HG02798 (cell line): ENCODE results near the gene ST3GAL3.

Experiments
- ATAC-seq: cut with Tn5 transposase; IDR thresholded peaks from one replicate; pipeline ENCODE4 v1.9.1; 2021; ENCODE audit warnings: mild to moderate bottlenecking; ENCODE audit not compliant: unreplicated experiment, poor library complexity

ST3GAL3 gene, protein sequence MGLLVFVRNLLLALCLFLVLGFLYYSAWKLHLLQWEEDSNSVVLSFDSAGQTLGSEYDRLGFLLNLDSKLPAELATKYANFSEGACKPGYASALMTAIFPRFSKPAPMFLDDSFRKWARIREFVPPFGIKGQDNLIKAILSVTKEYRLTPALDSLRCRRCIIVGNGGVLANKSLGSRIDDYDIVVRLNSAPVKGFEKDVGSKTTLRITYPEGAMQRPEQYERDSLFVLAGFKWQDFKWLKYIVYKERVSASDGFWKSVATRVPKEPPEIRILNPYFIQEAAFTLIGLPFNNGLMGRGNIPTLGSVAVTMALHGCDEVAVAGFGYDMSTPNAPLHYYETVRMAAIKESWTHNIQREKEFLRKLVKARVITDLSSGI

DNA sequence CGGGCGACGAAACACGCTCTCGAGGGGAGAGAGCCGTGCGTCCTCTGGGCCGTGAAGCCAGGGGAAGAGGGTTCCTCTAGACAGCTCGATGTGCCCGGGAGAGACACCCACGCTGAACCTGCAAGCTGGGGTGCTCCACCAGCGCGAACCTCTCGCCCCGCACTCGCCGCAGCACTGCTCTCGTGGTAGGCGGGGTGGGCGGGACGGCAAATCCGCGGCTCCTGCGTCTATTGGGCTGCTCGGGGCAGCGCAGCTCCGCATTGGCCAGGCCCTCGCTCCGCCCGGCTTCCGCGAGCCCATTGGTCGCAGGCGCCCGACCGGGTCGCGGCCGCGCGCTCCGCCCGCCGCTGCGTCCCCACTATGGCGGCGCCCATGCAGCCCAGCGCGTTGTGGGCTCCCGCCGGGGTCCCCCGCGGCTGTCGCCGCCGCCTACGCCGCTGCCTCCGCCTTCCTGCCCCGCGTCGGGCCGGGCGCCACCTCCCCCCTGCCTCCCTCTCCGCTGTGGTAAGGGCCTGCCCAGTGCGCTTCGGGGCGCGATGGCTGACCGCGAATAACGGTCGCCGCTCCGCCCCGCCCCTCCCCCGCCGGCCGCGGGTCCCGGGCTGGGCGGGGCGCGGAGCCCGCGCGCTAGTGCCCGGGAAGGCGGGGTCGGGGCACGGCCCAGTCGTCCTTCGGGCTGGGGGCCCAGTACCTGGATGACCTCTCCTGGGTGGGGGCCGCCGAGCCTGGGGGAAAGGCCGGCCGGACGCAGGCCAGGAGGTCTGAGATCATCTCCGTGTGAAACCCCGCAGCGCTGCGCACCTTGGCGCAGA is at the start of gene ST3GAL3:
ST3GAL3 (plus strand) TSS at position 347 of the 812 bp plus-strand sequence. CDS start 28,727 bp downstream, outside the sequence.
- ATAC-seq: peak; percentile 95

DNA sequence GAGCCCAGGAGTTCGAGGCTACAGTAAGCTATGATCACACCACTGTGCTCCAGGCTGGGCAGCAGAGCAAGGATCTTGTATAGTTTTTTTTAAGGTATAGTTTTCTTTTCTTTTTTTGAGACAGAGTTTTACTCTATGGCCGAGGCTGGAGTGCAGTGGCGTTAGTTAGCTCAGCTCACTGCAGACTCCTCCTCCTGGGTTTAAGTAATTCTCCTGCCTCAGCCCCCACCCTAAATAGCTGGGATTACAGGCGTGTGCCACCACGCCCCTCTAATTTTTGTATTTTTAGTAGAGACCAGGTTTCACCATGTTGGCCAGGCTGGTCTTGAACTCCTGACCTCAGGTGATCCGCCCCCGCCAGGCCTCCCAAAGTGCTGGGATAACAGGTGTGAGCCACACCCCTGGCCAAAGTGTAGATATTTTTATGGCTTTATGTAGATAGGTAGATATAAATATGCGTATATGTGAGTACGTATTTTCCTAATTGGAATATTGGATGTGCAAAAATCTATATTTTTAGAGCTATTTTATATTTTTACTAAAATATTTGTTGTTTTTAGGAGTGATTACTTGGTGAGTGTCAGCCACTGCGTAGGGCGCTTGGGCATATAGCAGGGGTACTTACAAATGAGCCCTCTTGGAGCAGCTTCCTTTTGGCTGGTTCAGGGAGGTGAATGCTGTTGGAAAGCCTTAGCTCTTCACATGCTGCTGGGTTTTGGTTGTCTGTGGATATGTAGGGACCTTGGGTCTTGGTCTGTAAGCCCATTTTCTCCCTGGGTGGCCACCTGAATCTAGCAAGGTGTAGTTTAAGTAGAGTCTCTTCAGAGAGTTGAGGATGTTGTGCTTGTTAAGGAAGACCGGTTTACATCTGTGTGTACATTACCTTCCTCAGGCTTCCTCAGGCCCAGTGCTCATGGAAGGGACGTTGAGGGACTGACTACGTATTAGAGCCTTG is 47.8 kb upstream of the ST3GAL3 start:
- ATAC-seq: no peak

DNA sequence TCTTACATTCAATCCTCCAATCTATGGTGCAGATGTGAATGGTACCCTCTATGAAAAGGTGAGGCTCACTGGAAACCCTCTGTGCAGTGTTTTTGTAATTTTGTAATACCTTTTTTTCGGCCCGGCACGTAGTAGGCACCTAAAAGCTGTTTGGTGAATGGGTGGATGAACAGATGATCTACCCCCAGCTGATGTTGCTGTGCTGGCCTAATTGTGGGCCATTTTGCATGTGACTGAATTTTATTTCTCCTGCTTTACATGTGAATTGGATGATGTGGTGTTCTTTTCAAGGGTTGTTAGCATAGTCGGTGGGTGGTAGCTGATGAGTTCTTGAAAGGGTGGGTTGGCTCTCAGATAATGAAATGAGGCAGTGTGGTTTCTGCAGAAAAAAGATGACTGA is 47.0 kb upstream of the ST3GAL3 start:
- no peak for ATAC-seq

DNA sequence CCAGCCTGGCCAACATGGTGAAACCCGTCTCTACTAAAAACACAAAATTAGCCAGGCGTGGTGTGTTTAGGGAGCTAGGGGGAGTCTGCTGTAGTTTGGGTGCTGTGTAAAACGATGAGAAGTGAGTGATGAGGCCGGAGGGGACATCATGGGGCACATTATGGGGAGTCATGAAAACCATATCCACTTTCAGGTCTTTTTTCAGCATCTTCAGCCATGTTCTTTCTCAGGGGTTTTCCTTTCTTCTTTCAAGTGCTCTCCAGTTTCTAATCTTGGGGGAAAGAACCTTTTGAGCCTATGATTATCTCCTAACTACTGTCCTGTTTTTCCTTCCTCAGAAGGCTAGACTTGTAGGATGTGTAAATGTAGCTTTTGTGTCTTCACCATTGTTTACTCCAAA is 43.0 kb upstream of the ST3GAL3 start:
- no peak for ATAC-seq

DNA sequence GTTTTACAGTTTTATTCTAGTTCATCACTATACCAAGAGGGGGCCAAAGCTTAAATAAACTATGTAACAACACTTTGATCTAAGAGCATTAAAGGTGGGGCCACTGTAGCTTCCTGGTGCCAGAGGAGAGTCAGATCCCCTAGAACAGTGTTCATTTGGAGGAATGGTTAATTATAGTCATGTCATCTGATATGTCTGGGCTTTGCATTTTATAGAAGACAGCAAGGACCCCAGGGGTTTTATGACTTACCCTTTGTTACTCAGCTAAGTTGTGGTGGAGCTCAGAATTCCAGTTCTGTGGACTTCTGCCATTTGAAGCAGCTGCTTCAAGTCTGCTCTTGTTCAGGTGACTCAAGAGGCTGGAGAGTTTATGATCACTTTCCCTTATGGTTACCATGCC is 40.7 kb upstream of the ST3GAL3 start:
- no peak for ATAC-seq

DNA sequence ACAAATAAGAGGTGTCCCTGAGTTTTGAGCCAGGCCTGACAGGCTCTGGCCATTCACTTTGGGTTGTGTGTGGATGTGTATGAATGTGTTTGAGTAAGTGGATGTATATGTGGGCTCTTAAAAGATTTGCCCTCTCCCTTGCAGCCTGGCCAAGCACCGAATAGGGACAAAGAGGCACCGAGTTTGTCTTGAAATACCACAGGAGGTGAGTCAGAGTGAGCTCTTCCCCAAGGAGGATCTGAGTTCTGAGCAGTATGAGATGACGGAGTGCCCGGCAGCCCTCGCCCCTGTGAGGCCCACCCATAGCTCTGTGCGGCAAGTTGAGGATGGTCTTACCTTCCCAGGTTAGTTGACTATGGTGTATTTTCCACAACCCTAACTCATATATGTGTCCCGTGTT is 38.4 kb upstream of the ST3GAL3 start:
- no peak for ATAC-seq

DNA sequence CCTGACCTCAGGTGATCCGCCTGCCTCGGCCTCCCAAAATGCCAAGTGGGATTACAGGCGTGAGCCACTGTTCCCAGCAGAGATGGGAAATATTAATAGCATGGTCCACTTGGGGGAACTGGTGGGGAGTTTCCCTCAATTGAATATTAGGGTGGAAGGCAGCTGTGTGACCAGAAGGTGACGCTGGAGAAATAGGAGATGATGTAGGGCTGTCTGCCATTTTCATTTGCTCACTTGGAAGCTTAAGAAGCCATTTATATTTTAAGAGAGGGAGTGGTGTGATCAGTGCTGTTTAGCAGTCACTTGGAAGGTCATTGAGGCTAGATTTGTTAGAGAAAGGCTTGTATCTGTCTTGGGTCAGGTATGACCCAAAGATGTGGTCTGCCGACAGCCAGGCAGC is 37.5 kb upstream of the ST3GAL3 start:
- ATAC-seq: no peak

DNA sequence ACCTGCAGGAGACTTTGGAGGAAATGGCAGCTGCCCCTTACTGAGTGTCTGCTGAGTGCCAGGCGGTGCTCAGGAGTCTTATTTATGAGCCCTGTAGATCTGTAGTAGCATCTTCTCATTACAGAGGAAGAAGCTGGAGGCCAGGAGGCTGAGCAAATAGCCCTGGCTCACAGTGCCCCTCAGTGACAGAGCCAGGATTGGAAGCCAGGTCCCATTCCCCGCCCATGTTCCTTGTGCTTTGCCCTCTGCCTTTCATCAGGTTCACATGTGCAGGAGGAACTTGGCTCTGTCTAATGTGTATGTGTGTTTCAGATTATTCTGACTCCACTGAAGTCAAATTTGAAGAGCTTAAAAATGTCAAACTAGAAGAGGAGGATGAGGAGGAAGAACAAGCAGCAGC is 36.1 kb upstream of the ST3GAL3 start:
- no peak for ATAC-seq

DNA sequence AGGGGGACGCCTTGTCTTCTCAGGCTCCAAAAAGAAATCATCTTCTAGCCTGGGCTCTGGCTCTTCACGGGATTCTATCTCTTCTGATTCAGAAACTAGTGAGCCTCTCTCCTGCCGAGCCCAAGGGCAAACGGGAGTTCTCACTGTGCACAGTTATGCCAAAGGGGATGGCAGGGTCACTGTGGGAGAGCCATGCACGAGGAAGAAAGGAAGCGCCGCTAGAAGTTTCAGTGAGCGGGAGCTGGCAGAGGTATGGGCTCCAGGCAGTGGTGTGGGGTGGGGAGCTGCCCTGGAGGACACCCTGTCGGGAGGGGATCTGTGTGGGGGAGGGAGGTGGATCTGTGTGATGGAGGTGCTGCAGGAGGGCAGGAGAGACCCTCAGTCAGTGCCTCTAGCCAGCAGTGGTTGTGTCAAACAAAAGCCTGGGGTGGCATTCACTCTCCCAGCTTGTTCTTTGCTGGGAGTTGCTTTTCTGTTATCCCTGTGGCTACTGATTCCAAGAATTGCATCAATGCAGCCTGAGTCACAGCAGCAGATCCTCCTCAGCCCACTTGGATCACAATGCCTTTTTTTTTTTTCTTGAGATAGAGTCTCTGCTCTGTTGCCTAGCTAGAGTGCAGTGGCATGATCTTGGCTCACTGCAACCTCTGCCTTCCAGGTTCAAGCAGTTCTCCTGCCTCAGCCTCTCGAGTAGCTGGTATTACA is 35.6 kb upstream of the ST3GAL3 start:
- ATAC-seq: no peak

DNA sequence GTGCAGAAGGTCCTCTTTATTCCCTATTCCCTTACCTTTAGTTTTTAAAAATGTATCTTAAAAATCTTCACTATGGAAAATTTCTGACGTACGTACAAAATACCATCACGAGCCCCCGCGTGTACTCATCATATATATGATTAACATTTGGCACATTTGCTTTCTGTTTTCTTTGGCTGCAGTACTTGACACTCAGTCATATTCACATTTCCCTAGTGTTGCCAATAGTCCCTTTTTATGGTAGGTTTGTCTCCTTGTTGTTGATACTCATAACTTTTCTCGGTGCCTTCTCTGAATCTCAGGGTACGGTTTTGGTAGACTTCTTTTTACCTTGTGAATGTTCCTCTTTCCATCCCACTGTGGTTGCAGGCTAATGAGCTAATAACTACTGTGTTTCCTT is 34.1 kb upstream of the ST3GAL3 start:
- ATAC-seq: no peak

DNA sequence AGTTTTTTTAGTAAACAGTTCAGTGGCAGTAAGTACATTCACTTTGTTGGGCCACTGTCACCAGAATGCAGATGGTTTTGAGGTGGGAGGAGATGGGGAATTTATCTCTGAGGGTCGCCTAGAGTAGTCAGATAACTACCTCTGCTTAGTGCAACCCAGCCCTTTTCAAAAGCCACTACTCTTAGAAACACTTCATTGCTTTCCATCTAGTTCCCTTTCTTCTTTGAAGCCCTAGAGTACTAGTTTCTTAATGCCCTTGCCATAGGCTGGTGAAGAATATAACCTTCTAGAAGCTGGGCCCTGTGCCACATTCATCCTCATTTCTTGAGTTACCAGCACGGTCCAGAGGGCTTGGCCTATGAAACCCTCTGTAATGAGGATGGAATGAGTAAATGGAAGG is 28.4 kb upstream of the ST3GAL3 start:
- ATAC-seq: no peak

DNA sequence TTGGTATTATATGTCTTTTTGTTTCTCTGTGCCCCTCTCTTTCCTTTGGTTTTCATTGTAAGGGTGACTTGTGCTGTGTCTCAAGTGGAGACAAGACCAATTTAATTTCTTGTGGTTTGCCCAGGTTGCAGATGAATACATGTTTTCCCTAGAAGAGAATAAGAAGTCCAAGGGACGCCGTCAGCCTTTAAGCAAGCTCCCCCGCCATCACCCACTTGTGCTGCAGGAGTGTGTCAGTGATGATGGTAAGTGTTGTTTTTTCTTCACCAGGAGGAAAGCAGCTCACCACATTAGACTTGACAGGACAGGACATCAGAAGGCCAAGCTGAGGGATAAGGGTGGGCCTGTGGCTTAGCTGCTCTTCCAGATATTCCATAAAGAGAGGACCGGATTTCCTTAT is 23.8 kb upstream of the ST3GAL3 start:
- no peak for ATAC-seq

DNA sequence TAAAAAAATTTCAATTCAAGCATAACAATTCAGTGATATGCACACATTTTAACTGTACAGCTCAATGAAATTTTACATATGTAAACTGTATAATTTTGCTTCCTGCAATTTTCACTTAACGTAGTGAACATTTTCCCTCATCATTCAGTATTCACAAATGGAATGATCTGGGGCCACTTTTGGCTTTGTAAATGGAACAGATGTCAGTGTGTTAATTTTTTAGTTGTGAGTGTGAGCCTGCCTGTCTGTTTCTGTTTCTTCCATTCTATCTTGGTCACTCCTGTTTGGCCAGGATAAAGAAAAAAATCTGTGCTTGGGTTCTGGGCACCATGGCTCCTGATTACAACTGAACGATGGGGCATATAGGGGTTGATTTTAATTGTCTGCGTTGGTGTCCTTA is 20.5 kb upstream of the ST3GAL3 start:
- ATAC-seq: no peak

DNA sequence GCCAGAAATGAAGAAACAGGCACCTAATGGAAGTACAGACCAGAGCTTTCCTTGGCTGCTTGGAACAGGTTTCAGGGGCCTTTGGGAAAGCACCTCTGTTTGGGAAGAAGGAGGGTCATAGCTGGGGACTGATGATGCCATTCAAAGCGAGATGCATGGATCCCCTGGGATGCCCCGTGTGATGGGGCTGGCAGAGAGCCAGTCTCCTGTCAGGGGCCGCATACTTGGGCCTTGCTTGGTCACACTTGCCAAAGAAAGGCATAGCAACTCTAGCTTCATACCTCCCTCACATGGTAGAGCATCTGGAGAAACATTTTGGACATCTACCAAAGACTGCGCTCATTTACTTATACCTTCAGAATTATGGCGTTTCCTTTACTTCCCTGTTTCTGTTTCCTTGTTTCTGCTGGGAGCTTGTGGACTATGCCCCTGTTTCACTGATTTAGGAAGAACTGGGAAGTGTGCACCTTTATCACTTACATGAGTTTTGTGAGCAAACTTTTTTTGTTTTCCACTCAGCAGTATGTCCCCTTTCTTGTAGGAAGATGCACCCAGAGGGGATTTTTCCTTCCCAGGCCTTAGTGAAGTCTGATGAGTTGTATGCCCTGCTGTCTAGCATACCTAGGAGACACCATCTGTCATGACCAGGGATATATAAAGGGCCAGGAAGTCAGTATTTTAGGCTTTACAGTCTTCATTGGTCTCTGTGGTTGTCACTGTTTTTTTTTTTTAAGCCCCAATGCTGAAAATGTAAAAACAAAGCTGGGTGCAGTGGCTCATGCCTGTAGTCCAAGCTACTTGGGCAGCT is 19.8 kb upstream of the ST3GAL3 start:
- ATAC-seq: no peak

DNA sequence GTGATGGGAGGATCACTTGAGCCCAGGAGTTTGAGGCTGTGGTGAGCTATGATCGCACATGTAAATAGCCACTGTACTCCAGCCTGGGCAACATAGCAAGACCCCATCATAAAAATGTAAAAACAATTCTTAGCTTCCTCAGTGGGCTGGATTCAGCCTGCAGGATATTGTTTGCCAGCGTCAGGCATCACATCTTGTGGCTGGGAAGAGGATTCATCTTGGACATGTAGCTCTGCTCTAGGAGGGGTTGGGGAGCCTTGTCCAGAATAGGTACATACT is 19.3 kb upstream of the ST3GAL3 start:
- ATAC-seq: no peak

DNA sequence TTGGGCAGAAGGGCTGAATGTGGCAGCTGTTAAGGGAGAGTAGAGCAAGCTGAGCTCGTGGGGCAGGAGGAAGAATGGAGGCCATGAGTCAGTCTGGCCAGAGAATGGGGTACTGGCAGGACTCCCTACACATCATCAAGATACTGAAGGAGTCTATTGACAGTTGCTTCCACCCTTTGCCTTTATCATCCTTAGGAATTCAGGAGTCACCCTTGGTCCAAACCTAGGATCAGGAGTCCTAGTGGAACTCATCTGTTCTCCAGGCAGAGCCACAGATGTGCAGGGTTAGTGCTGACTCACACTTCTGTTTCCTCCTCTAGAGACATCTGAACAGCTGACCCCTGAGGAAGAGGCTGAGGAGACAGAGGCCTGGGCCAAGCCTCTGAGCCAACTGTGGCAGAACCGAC is 18.7 kb upstream of the ST3GAL3 start:
- ATAC-seq: no peak

DNA sequence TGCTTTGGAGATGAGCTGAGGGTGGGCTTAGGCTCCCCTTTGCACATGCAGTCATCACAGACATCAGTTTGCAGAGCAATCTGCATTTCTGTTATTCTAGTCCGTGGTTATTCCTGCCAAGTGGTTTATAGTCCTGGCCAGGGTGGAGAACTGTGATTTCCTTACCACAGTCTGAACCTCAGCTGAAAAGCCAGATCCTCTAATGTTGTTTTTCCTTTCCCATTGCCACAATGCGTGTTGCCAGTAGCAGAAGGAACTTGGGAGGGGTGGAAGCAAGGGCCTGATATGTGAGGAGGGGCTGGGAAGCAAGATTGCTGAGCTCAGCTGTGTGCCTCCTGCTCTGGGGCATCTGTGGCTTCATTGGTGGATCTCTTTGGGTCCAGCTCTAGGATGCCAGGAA is 18.0 kb upstream of the ST3GAL3 start:
- ATAC-seq: no peak

DNA sequence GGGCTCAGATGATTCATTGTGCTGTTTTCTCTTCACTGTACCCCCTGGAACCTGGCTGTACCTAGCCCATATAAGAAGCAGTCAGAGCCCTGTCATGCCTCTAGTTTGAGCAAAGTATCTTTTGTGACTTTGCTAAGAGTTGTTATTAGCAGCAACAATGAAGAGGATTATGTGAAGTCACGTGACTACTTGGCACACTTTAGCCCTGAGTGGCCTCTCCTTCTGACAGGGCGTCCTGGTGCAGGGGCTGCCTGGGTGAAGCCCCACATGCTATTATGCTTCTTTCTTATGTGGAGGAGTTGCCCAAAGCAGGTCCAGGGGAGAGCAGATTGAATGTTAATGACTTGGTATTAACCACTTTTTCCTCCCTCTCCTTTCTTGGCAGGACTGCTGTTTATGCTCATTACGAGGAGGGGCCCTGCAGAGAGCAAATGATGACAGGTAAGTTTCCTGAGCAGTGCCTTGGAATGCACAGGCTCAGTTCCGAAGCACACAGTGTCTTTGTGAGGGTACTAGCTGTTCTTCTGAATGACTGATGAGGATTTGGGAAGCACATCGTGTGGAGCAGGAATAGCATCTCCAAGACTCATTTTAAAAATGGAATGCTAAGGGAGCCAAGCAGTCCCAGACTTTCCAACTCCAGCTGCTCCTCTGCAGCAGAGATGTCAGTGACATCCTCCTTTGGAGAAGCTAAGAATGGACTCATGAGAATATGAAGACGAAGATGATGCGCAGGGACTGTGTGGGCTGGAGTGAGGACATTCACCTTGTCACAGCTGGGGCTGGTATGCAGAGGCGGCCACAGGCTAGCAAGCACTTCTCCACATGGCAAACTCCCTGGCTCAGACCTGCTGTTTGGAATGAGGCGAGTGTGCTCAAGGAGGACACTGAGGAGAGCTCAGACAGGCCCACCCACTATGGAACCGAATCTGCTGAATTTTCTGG is 15.2 kb upstream of the ST3GAL3 start:
- no peak for ATAC-seq
